Testis (tissue), 2 donors: Measurements from ENCODE around the gene ASL.

Experiments
- CTCF ChIP-seq, 3 experiments: fragments of 450-650 bp in 2 of 3; fragments of 200-600 bp in 1 of 3; sonication (generic) in 1 of 3; IDR thresholded peaks; one replicate each; pipeline ENCODE4 v1.5.1; 2016 to 2019; ENCODE audit warnings: antibody characterized with exemption in 3 of 3, mild to moderate bottlenecking in 2 of 3, moderate library complexity in 1 of 3
- POLR2A ChIP-seq: fragments of 450-650 bp; IDR thresholded peaks from one replicate; pipeline ENCODE4 v1.6.1; 2017; ENCODE audit warnings: antibody characterized with exemption, mild to moderate bottlenecking, moderate library complexity

DNA sequence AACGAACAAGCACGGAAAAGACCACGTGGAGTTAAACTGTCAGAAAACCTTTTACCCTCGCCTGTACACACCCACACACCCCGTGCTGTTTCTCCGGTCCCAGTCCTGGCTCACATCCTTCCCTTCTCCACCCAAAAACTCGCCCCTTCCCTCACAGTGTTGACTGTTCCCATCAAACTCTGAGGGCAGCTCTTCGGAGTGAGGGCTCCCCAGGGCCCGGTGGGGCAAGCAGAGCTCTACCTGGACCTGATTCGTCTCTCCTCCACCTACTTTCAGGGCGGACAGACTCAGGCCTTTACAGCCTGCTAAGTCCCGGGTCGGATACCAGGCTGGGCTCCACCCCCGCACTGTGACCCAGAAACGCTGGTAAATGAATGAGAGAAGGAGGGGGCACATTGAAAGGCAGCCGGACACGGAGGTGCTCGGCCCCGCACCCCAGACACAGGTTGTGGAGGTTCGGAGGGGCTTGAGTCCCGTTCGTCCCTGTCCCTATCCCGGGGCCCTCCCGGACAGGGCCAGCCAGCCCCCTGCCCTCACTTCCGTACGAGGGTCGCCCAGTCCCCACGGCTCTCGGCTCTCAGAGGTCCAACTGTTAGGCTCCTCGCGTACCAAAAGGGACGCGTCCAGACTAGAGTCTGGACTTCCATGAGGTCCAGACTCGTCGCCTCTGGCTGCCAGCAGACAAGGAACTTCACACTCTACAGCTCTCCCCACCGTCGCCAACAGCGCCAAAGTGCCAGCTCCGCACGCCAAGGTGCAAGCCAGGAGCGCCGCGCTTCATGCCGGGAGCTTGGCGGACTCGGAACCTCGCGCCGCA is 31.7 kb upstream of the ASL start:
- TF ChIP-seq POLR2A: no peak
- no peak for TF ChIP-seq CTCF (IDR thresholded peaks at IDR 0.05)
